Measurements from ENCODE around the gene SAE1.

- TF ChIP-seq POLR2A (IDR thresholded peaks at IDR 0.05) (no peak), CTCF (IDR thresholded peaks at IDR 0.05) (no peak), EP300 (IDR thresholded peaks at IDR 0.05) (no peak), POLR2AphosphoS5 (IDR thresholded peaks at IDR 0.05) (no peak)
These were observed 14.0 kb downstream of the SAE1 start for GRCh38 chr19:47144630-47145029.
